Neural progenitor cell (in vitro differentiated cells): Measurements from ENCODE around the gene INPP4B.

Experiments
- EZH2 ChIP-seq: fragments of 200-600 bp; sonication (generic); IDR thresholded peaks from 2 replicates; pipeline ENCODE4 v1.6.1; 2017; ENCODE audit warnings: antibody characterized with exemption, mild to moderate bottlenecking, moderate library complexity
- TF ChIP-seq, protein P1 (sequence below): fragments of 200-600 bp; sonication (generic); IDR thresholded peaks from 2 replicates; pipeline ENCODE4 v1.5.1; 2017; ENCODE audit warnings: antibody characterized with exemption, mild to moderate bottlenecking

DNA sequence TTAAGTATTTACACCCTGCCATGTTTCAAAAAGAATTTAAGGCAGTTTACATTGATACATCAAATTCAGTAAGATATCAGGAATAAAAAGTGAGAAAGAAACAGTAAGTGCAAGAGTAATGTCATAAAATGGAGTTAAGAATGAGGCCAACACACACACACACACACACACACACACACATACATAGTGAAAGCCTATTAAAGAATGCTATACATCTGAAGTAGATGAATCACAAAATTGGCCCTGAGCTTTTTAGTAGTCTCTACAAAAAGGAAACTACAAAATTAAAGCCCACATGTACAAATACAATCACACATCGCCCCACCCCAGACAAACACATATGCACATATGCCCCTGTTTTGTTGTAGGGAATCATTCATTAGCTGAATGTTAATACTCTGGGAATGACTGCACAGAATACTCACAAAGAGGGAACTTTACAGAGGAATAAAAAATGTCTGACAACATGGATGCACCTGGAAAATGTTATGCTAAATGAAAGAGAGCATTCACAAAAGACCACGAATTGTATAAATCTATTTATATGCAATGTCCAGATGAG, 780.9 kb downstream of the INPP4B start:
- TF ChIP-seq, protein P1, sequence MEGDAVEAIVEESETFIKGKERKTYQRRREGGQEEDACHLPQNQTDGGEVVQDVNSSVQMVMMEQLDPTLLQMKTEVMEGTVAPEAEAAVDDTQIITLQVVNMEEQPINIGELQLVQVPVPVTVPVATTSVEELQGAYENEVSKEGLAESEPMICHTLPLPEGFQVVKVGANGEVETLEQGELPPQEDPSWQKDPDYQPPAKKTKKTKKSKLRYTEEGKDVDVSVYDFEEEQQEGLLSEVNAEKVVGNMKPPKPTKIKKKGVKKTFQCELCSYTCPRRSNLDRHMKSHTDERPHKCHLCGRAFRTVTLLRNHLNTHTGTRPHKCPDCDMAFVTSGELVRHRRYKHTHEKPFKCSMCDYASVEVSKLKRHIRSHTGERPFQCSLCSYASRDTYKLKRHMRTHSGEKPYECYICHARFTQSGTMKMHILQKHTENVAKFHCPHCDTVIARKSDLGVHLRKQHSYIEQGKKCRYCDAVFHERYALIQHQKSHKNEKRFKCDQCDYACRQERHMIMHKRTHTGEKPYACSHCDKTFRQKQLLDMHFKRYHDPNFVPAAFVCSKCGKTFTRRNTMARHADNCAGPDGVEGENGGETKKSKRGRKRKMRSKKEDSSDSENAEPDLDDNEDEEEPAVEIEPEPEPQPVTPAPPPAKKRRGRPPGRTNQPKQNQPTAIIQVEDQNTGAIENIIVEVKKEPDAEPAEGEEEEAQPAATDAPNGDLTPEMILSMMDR, result no peak
- TF ChIP-seq EZH2, result no peak
